GM12891 (cell line): Measurements from ENCODE around the gene WFIKKN2.

Experiments used
- DNase-seq: peaks from one replicate; pipeline ENCODE4 v3.0.0; 2011; ENCODE audit warnings: low spot score; ENCODE audit not compliant: insufficient read length
- FAIRE-seq: peaks from 2 replicates; lab custom pipeline; 2011; peaks lifted over from hg19 to GRCh38; lab: Jason Lieb, UNC
- PAX5 ChIP-seq: IDR thresholded peaks from 2 replicates; pipeline ENCODE4 v1.6.1; 2011; ENCODE audit warnings: low read length, moderate library complexity, mild to moderate bottlenecking; ENCODE audit not compliant: insufficient read depth, severe bottlenecking
- POLR2A ChIP-seq: IDR thresholded peaks from 2 replicates; pipeline ENCODE4 v1.6.1; 2011; ENCODE audit warnings: low read depth, low read length, control low read depth
- POLR2AphosphoS5 ChIP-seq: IDR thresholded peaks from 2 replicates; pipeline ENCODE4 v1.6.1; 2011; ENCODE audit warnings: low read depth, low read length, control low read depth
- POU2F2 ChIP-seq: IDR thresholded peaks from 2 replicates; pipeline ENCODE4 v1.6.1; 2011; ENCODE audit warnings: low read depth, mild to moderate bottlenecking, control low read depth, low read length, moderate library complexity
- SPI1 ChIP-seq: IDR thresholded peaks from 2 replicates; pipeline ENCODE4 v1.6.1; 2011; ENCODE audit warnings: low read depth, low read length, control low read depth
- TAF1 ChIP-seq: IDR thresholded peaks from 2 replicates; pipeline ENCODE4 v1.6.1; 2011; ENCODE audit warnings: low read depth, low read length, control low read depth

The WFIKKN2 gene

GRCh38 chr17:50824429-50824828 lies 11.0 kb upstream of the WFIKKN2 start:
- TF ChIP-seq SPI1 (no peak), PAX5 (no peak), POU2F2 (no peak), POLR2AphosphoS5 (no peak), POLR2A (no peak), TAF1 (no peak)
- DNase-seq (no peak), FAIRE-seq (no peak)

GRCh38 chr17:50825188-50825587 lies 10.2 kb upstream of the WFIKKN2 start:
- FAIRE-seq (no peak), DNase-seq (no peak)
- no peak for TF ChIP-seq POLR2A
- TF ChIP-seq POU2F2, result no peak
- TF ChIP-seq SPI1, result no peak
- no peak for TF ChIP-seq PAX5
- no peak for TF ChIP-seq POLR2AphosphoS5
- TF ChIP-seq TAF1, result no peak

GRCh38 chr17:50828508-50829170 lies 6.7 kb upstream of the WFIKKN2 start:
- no peak for TF ChIP-seq POLR2AphosphoS5
- no peak for TF ChIP-seq TAF1
- TF ChIP-seq SPI1, result no peak
- TF ChIP-seq POU2F2, result no peak
- no peak for TF ChIP-seq PAX5
- no peak for TF ChIP-seq POLR2A
- FAIRE-seq (peak; percentile 57), DNase-seq (no peak)

- DNase-seq (no peak), FAIRE-seq (no peak)
- no peak for TF ChIP-seq PAX5
- TF ChIP-seq SPI1, result no peak
- TF ChIP-seq POLR2A, result no peak
- TF ChIP-seq POLR2AphosphoS5, result no peak
- TF ChIP-seq POU2F2, result no peak
- TF ChIP-seq TAF1, result no peak
Measured at GRCh38 chr17:50829332-50829731, 6.1 kb upstream of the WFIKKN2 start.

- DNase-seq (no peak), FAIRE-seq (no peak)
- TF ChIP-seq POU2F2 (no peak), POLR2AphosphoS5 (no peak), TAF1 (no peak), SPI1 (no peak), POLR2A (no peak), PAX5 (no peak)
Measured at GRCh38 chr17:50830352-50830751, 5.0 kb upstream of the WFIKKN2 start.

- FAIRE-seq, result no peak
- no peak for TF ChIP-seq POLR2AphosphoS5
- TF ChIP-seq POLR2A, result no peak
- no peak for TF ChIP-seq TAF1
- TF ChIP-seq POU2F2, result no peak
- no peak for TF ChIP-seq SPI1
- TF ChIP-seq PAX5, result no peak
- DNase-seq, result no peak
Measured at GRCh38 chr17:50830994-50831393, 4.4 kb upstream of the WFIKKN2 start.

GRCh38 chr17:50831471-50831928 lies 3.9 kb upstream of the WFIKKN2 start:
- DNase-seq, result no peak
- FAIRE-seq, result no peak
- no peak for TF ChIP-seq POLR2AphosphoS5

GRCh38 chr17:50832267-50832863 lies 3.0 kb upstream of the WFIKKN2 start:
- FAIRE-seq (no peak), DNase-seq (no peak)
- no peak for TF ChIP-seq TAF1
- TF ChIP-seq POLR2AphosphoS5, result no peak
- TF ChIP-seq PAX5, result no peak
- TF ChIP-seq POU2F2, result no peak
- no peak for TF ChIP-seq SPI1
- TF ChIP-seq POLR2A, result no peak

GRCh38 chr17:50832864-50833381 lies 2.5 kb upstream of the WFIKKN2 start:
- TF ChIP-seq PAX5 (no peak), POLR2A (no peak), TAF1 (no peak), SPI1 (no peak), POU2F2 (no peak), POLR2AphosphoS5 (no peak)
- no peak for DNase-seq
- FAIRE-seq, result no peak
